Prostate gland (tissue), 2 donors: Measurements from ENCODE around the gene PRKRIP1. TPM values are rescaled to one million over a fixed set of nuclear protein-coding genes. Genes with fewer than 3 reads are reported as not detected.

Experiments
- DNase-seq: peaks from one replicate; pipeline ENCODE4 v3.0.0-alpha.2; 2019; ENCODE audit warnings: low spot score
- H3K27ac ChIP-seq, 2 donors: fragments of 200-600 bp; sonication (generic); 2 replicates each; pipeline ENCODE4 v1.5.1; 2017 to 2019
- H3K27me3 ChIP-seq: fragments of 200-600 bp; sonication (generic); replicated peaks from 2 replicates; pipeline ENCODE4 v1.5.1; 2019; ENCODE audit not compliant: insufficient read depth
- H3K36me3 ChIP-seq, 2 donors: fragments of 200-600 bp; sonication (generic); 1 replicate in 1 of 2; 2 replicates in 1 of 2; pipeline versions ENCODE4 v1.5.1 to v1.8.1; 2017 to 2019
- H3K4me1 ChIP-seq: fragments of 200-600 bp; sonication (generic); replicated peaks from 2 replicates; pipeline ENCODE4 v1.5.1; 2019
- H3K4me3 ChIP-seq, 2 donors: fragments of 200-600 bp; sonication (generic); 2 replicates each; pipeline ENCODE4 v1.5.1; 2017 to 2019
- H3K9me3 ChIP-seq: fragments of 200-600 bp; sonication (generic); 2 replicates; pipeline ENCODE4 v1.5.1; 2017
- POLR2A ChIP-seq: fragments of 450-650 bp; IDR thresholded peaks from one replicate; pipeline ENCODE4 v1.6.1; 2016; ENCODE audit warnings: antibody characterized with exemption, mild to moderate bottlenecking
- POLR2AphosphoS5 ChIP-seq: sonication (generic); formaldehyde crosslinking; IDR thresholded peaks from one replicate; pipeline ENCODE4 v1.6.1; 2017; ENCODE audit warnings: antibody characterized with exemption
- WGBS: methylation state at CpG from one replicate; pipeline ENCODE4 v1.1.5; 2018; 5-methylcytosine and 5-hydroxymethylcytosine counted together
- intact Hi-C: fragments of 100-400 bp; cut with DNase I; formaldehyde crosslinking; loops from one replicate; pipeline ENCODE4 v1.14.2; 2022
- total RNA-seq, 2 donors: library from RNA; depleted of rRNA; stranded (reverse); fragments of >200 nt; gene quantifications; one replicate each; pipeline ENCODE4 v1.1.0, GENCODE V29; 2016
- TF ChIP-seq, protein P1 (sequence below), 4 experiments: fragments of 200-600 bp in 2 of 4; fragments of 450-650 bp in 2 of 4; sonication (generic) in 2 of 4; IDR thresholded peaks; 1 replicate in 3 of 4; 2 replicates in 1 of 4; pipeline ENCODE4 v1.5.1; 2016 to 2019; ENCODE audit warnings: antibody characterized with exemption in 4 of 4, mild to moderate bottlenecking in 2 of 4, moderate library complexity in 2 of 4

Gene PRKRIP1
- total RNA-seq, 2 donors from 2014 or later: 31.6 to 50.1 TPM

DNA sequence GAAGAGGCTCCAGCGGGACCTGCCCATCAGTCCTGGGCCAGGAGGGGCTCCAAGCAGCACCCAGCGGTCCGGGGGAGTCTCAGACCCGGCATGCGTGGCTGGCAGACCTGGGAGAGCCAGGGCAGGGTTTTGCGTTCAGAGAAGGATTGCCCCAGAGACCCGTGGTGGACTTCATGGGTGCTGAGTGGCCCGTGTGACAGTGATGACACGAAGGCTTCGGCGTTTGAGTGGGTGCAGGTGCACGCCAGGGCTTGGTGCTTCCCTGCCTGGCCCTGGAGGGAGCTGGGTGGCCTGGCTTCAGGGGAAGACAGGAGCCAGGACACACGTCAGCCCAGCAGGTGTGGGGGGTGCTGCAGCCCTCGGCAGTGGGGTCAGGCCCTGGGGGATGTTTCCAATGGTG is 51.1 kb downstream of the PRKRIP1 start:
- DNase-seq: no peak
- intact Hi-C loops: no loop called here
- TF ChIP-seq, protein P1, sequence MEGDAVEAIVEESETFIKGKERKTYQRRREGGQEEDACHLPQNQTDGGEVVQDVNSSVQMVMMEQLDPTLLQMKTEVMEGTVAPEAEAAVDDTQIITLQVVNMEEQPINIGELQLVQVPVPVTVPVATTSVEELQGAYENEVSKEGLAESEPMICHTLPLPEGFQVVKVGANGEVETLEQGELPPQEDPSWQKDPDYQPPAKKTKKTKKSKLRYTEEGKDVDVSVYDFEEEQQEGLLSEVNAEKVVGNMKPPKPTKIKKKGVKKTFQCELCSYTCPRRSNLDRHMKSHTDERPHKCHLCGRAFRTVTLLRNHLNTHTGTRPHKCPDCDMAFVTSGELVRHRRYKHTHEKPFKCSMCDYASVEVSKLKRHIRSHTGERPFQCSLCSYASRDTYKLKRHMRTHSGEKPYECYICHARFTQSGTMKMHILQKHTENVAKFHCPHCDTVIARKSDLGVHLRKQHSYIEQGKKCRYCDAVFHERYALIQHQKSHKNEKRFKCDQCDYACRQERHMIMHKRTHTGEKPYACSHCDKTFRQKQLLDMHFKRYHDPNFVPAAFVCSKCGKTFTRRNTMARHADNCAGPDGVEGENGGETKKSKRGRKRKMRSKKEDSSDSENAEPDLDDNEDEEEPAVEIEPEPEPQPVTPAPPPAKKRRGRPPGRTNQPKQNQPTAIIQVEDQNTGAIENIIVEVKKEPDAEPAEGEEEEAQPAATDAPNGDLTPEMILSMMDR (IDR thresholded peaks at IDR 0.05): no peak
- no peak for TF ChIP-seq POLR2A
- TF ChIP-seq POLR2AphosphoS5: no peak
- H3K4me1 ChIP-seq: no peaks in the 10 kb centered on the region
- H3K9me3 ChIP-seq: no peaks in the 10 kb centered on the region
- H3K4me3 ChIP-seq: no peak overlapping the region
- WGBS: 90% methylated on average over 14 of the region's 14 CpGs
- no peak overlapping the region for H3K27ac ChIP-seq
- no peaks in the 10 kb centered on the region for H3K27me3 ChIP-seq
- H3K36me3 ChIP-seq: no peaks in the 10 kb centered on the region

DNA sequence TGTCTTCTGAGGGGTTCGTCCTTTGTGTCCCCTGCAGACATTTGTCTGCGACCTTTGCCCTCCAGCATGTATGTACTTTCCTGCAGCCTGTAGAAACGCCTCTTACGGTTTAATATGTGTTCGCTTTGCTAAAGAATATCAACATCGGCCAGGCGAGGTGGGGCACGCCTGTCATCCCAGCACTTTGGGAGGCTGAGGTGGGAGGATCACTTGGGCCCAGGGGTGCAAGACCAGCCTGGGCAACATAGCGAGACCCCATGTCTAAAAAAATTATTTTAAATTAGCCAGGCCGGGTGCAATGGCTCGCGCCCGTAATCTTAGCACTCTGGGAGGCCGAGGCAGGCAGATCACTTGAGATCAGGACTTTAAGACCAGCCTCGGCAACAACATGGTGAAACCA is 53.0 kb downstream of the PRKRIP1 start:
- Histone ChIP-seq H3K4me1 (no peaks in the 10 kb centered on the region), H3K9me3 (no peaks in the 10 kb centered on the region), H3K4me3 (no peak overlapping the region), H3K36me3 (no peaks in the 10 kb centered on the region), H3K27me3 (no peaks in the 10 kb centered on the region), H3K27ac (no peak overlapping the region)
- DNase-seq: no peak
- intact Hi-C loops: no loop called here
- WGBS: 95% methylated on average over 15 of the region's 15 CpGs
- no peak for TF ChIP-seq POLR2AphosphoS5
- no peak for TF ChIP-seq POLR2A
- TF ChIP-seq, protein P1 (IDR thresholded peaks at IDR 0.05): no peak

DNA sequence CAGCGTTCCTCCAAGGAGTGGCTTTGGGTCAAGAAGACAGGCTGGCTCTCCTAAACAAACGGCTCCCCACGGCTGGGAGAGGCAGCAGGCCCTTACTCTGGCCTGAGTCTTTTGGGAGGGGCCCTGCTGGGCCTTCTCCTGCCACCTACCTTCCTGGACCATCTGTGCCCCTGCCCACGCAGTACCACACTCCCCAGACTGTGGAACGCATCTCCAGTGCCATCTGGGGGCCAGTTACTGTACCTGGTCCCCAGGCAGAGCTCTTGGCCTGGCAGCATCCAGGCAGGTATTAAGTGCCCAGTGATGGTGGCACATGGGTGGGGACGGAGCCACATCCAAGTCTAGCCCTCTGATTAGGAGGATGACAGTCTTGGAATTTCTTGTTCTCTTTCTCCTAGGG is 54.1 kb downstream of the PRKRIP1 start:
- TF ChIP-seq POLR2AphosphoS5: no peak
- no peak for TF ChIP-seq POLR2A
- TF ChIP-seq, protein P1 (IDR thresholded peaks at IDR 0.05): peak in 1 of 4 experiments; percentile 19
- no peak overlapping the region for H3K4me3 ChIP-seq
- WGBS: 74% methylated on average over 6 of the region's 6 CpGs
- no peaks in the 10 kb centered on the region for H3K4me1 ChIP-seq
- H3K27ac ChIP-seq: no peak overlapping the region
- no peaks in the 10 kb centered on the region for H3K9me3 ChIP-seq
- DNase-seq: no peak
- no peaks in the 10 kb centered on the region for H3K36me3 ChIP-seq
- intact Hi-C loops: no loop called here
- no peaks in the 10 kb centered on the region for H3K27me3 ChIP-seq

DNA sequence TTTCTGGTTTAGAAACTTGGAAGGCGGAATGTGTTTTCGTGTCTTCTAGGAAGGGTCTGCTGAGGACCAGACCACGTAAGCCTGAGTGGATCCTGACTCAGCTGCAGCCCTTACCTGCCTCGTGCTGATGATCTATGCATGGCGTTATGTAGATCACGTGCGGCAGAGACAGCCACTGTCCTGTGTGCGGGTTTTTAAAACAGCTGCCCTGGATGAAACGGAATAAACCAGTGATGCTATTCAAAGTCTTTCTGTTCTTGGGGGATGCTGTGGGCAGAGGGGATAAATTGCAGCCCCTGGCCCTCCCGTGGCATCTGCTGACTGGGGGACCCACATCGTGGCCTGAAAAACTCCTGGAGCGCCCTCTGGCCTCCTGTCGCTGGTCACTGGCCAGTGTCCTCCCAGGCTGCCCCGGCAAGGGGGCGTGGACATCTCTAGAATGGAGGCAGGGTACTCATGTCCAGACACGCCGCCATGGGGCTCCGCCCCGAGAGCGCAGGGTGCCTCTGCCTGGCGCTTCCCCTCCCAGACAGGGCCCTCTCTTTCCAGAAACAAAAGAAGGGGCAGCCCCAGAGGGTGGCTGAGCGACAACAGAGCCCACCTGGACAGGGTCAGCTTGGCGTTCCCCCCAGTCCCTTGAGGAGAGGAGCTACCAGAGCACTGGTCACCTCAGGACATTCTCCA is 55.4 kb downstream of the PRKRIP1 start:
- Histone ChIP-seq H3K27me3 (no peaks in the 10 kb centered on the region), H3K9me3 (no peaks in the 10 kb centered on the region), H3K4me3 (no peak overlapping the region), H3K4me1 (no peaks in the 10 kb centered on the region), H3K36me3 (no peaks in the 10 kb centered on the region), H3K27ac (no peak overlapping the region)
- intact Hi-C loops: no loop called here
- WGBS: 28% methylated on average over 23 of the region's 23 CpGs
- TF ChIP-seq POLR2AphosphoS5 (no peak), POLR2A (no peak)
- TF ChIP-seq, protein P1 (IDR thresholded peaks at IDR 0.05): no peak
- no peak for DNase-seq

DNA sequence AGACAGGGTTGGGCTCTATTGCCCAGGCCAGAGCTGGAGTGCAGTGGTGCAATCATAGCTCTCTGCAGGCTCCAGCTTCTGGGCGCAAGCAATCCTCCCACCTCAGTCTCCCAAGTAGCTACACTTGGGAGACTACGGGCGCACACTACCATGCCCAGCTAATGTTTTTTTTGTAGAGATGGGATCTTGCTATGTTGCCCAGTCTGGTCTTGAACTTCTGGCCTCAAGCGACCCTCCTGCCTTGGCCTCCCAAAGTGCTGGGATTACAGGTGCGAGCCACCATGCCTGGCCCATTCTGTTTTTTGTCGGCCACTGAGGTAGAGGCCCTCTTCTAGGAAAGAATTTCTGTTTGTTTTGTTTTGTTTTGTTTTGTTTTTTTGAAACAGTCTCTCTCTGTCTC is 56.3 kb downstream of the PRKRIP1 start:
- Histone ChIP-seq H3K27ac (no peak overlapping the region), H3K27me3 (no peaks in the 10 kb centered on the region), H3K4me3 (no peak overlapping the region), H3K9me3 (no peaks in the 10 kb centered on the region), H3K4me1 (no peaks in the 10 kb centered on the region), H3K36me3 (peaks cover 0 to 4% of the 10 kb centered on the region in 2 donors)
- TF ChIP-seq, protein P1 (IDR thresholded peaks at IDR 0.05): no peak
- TF ChIP-seq POLR2A: no peak
- TF ChIP-seq POLR2AphosphoS5: no peak
- intact Hi-C loops: no loop called here
- 97% methylated on average over 6 of the region's 6 CpGs for WGBS
- no peak for DNase-seq
